HL-60 (cell line): ENCODE results near the gene PCNX2.

Experiments
- POLR2AphosphoS5 ChIP-seq: IDR thresholded peaks from 2 replicates; pipeline ENCODE4 v1.6.1; 2012; ENCODE audit warnings: low read depth
- REST ChIP-seq: IDR thresholded peaks from 2 replicates; pipeline ENCODE4 v1.6.1; 2012; ENCODE audit warnings: low read depth; ENCODE audit not compliant: insufficient replicate concordance
- SPI1 ChIP-seq: IDR thresholded peaks from 2 replicates; pipeline ENCODE4 v1.6.1; 2012; ENCODE audit warnings: low read depth, mild to moderate bottlenecking, borderline replicate concordance
- TF ChIP-seq, protein P1 (sequence below): IDR thresholded peaks from one replicate; pipeline ENCODE4 v1.5.1; 2011; ENCODE audit warnings: low read length, control low read depth, inconsistent platforms; ENCODE audit not compliant: insufficient read depth

GRCh38 chr1:233172201-233172600 is 123.3 kb downstream of the PCNX2 start:
- TF ChIP-seq, protein P1, sequence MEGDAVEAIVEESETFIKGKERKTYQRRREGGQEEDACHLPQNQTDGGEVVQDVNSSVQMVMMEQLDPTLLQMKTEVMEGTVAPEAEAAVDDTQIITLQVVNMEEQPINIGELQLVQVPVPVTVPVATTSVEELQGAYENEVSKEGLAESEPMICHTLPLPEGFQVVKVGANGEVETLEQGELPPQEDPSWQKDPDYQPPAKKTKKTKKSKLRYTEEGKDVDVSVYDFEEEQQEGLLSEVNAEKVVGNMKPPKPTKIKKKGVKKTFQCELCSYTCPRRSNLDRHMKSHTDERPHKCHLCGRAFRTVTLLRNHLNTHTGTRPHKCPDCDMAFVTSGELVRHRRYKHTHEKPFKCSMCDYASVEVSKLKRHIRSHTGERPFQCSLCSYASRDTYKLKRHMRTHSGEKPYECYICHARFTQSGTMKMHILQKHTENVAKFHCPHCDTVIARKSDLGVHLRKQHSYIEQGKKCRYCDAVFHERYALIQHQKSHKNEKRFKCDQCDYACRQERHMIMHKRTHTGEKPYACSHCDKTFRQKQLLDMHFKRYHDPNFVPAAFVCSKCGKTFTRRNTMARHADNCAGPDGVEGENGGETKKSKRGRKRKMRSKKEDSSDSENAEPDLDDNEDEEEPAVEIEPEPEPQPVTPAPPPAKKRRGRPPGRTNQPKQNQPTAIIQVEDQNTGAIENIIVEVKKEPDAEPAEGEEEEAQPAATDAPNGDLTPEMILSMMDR: peak; percentile 27
- TF ChIP-seq POLR2AphosphoS5 (no peak), REST (no peak), SPI1 (no peak)
